ENCODE results near the gene SLC6A19. TPM values are rescaled to one million over a fixed set of nuclear protein-coding genes. Genes with fewer than 3 reads are reported as not detected.

Gene SLC6A19
- total and polyA plus RNA-seq, 2 experiments from 2014 or later: 5.2 to 5.8 TPM

DNA sequence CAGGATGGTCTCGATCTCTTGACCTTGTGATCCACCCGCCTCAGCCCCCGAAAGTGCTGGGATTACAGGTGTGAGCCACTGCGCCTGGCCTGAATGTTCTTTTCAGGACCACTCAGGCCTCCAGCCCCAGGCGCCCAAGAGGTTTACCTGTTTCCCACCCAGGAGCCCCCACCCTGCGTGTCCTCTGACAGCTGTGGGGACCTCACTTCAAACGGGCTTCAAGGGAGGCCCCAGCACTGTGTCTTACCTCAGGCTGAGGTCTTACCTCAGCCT is 19.1 kb upstream of the SLC6A19 start:
- H2AFZ ChIP-seq: no peak overlapping the region
- H3K4me3 ChIP-seq: no peak overlapping the region
- WGBS (ENCODE audit: low lambda C conversion rate, missing lambda C conversion rate): 73% methylated on average over 7 of the region's 7 CpGs
- H4K20me1 ChIP-seq (ENCODE audit: insufficient read depth, poor library complexity, severe bottlenecking): no peaks in the 10 kb centered on the region
- peaks cover 50% of the 10 kb centered on the region for H3K4me1 ChIP-seq (ENCODE audit: insufficient read depth)
- no peaks in the 10 kb centered on the region for H3K9me3 ChIP-seq (ENCODE audit: low read depth)
- no peaks in the 10 kb centered on the region for H3K9me2 ChIP-seq (replicated peaks; ENCODE audit: insufficient read depth)
- peak overlapping the region; percentile 66 for H3K4me2 ChIP-seq
- no peaks in the 10 kb centered on the region for H3K27me3 ChIP-seq
- peak overlapping the region; percentile 96 for H3K27ac ChIP-seq
- no peak for TF ChIP-seq EZH2phosphoT487 (IDR thresholded peaks at IDR 0.05; ENCODE audit: low read depth, severe bottlenecking, unreplicated experiment)
- TF ChIP-seq EZH2 (IDR thresholded peaks at IDR 0.05; ENCODE audit: borderline replicate concordance): no peak
- TF ChIP-seq, protein P1, sequence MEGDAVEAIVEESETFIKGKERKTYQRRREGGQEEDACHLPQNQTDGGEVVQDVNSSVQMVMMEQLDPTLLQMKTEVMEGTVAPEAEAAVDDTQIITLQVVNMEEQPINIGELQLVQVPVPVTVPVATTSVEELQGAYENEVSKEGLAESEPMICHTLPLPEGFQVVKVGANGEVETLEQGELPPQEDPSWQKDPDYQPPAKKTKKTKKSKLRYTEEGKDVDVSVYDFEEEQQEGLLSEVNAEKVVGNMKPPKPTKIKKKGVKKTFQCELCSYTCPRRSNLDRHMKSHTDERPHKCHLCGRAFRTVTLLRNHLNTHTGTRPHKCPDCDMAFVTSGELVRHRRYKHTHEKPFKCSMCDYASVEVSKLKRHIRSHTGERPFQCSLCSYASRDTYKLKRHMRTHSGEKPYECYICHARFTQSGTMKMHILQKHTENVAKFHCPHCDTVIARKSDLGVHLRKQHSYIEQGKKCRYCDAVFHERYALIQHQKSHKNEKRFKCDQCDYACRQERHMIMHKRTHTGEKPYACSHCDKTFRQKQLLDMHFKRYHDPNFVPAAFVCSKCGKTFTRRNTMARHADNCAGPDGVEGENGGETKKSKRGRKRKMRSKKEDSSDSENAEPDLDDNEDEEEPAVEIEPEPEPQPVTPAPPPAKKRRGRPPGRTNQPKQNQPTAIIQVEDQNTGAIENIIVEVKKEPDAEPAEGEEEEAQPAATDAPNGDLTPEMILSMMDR (IDR thresholded peaks at IDR 0.05; ENCODE audit: poor library complexity): no peak
- no peak for DNase-seq (ENCODE audit: low spot score)
- no peaks in the 10 kb centered on the region for H3K79me2 ChIP-seq
- no peaks in the 10 kb centered on the region for H3K36me3 ChIP-seq (replicated peaks; ENCODE audit: insufficient read depth, low read depth)

DNA sequence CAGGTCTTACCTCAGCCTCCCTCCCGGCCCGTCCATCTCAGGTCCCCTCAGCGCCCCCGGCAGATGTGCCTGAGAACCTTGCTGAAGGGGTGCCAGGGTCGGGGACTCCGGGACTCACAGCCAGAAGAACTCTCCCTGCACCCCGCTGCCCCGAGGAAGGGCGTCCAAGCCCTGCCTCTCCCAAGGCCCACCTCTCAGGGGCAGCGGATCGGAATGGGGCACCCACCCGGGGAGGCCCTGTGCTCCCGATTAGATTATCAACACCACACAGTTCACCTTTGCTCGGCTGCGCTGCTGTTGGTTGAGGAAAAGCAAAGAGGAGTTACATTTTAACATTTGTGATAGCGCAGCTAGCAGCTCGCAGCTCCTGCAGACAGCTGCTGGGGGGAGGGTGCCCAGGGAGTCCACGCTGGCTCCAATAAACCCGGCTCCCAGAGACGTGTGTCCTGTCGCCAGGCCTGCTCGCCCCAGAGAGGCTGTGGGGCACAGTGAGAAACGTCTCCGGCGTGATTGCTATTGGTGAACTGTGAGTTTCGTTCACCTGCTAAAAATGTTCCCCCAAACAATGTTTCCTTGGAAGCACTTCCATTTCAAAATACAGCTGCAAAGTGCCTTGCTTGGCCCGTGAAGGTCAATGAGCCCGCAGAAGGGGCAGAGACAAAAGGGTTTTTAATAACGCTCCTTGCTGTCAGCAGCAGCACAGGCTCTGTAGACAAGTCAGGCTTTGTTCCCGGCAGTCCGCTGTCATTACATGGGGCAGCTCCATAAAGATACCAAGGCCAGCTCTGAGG is 18.6 kb upstream of the SLC6A19 start:
- peak; percentile 83 for DNase-seq (ENCODE audit: low spot score)
- WGBS (ENCODE audit: low lambda C conversion rate, missing lambda C conversion rate): 45% methylated on average over 31 of the region's 31 CpGs
- H3K4me2 ChIP-seq: peak overlapping the region; percentile 66

DNA sequence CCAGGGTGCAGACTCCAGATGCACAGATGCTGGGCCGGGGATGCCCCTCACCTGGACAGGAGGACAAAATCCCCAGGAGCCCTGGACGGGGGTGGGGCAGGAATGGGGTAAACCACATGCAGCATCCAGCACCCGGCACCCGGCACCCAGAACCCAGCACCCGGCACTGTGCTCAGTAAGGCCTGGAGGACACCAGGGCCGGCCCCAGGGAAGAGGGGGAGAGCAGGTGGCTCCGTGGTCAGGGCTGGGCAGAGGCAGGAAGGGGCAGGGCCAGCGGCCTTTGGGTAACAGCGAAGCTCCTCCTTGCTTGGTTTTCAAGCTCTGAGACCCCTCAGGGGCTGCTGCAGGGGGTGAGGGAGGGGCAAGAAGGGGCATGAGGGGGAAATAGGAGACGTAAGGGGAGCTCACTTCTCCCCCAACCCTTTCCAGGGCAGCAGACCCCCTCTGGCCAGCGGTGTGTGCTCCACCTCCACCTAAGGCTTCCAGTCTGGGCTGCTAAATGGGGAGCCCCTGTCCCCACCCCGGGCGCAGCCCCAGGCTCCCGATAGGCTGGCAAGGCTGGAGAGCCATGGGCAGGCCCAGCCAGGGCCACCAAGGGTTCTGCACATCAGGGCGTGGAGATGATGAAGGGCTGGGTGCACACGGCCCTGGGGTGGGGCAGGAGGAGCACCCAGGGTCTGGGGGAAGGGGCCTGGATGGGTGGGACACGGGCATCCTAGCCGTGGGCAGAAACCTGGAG is 17.8 kb upstream of the SLC6A19 start:
- no peak for DNase-seq (ENCODE audit: low spot score)
- H3K79me2 ChIP-seq: no peaks in the 10 kb centered on the region
- H3K4me3 ChIP-seq: no peak overlapping the region
- H3K36me3 ChIP-seq (replicated peaks; ENCODE audit: insufficient read depth, low read depth): no peaks in the 10 kb centered on the region
- no peaks in the 10 kb centered on the region for H3K9me3 ChIP-seq (ENCODE audit: low read depth)
- TF ChIP-seq, protein P1 (IDR thresholded peaks at IDR 0.05; ENCODE audit: poor library complexity): no peak
- no peaks in the 10 kb centered on the region for H4K20me1 ChIP-seq (ENCODE audit: insufficient read depth, poor library complexity, severe bottlenecking)
- H3K27me3 ChIP-seq: no peaks in the 10 kb centered on the region
- H3K4me2 ChIP-seq: peak overlapping the region; percentile 66
- 72% methylated on average over 15 of the region's 18 CpGs for WGBS (ENCODE audit: low lambda C conversion rate, missing lambda C conversion rate)
- H3K4me1 ChIP-seq (ENCODE audit: insufficient read depth): peaks cover 50% of the 10 kb centered on the region
- H3K27ac ChIP-seq: peak overlapping the region; percentile 96
- H2AFZ ChIP-seq: no peak overlapping the region
- no peaks in the 10 kb centered on the region for H3K9me2 ChIP-seq (replicated peaks; ENCODE audit: insufficient read depth)

More for the DNA sequence above, 18.6 kb upstream of the SLC6A19 start:
- no peaks in the 10 kb centered on the region for H4K20me1 ChIP-seq (ENCODE audit: insufficient read depth, poor library complexity, severe bottlenecking)
- H3K4me3 ChIP-seq: no peak overlapping the region
- peak overlapping the region; percentile 96 for H3K27ac ChIP-seq
- no peaks in the 10 kb centered on the region for H3K36me3 ChIP-seq (replicated peaks; ENCODE audit: insufficient read depth, low read depth)
- no peaks in the 10 kb centered on the region for H3K9me3 ChIP-seq (ENCODE audit: low read depth)
- no peaks in the 10 kb centered on the region for H3K9me2 ChIP-seq (replicated peaks; ENCODE audit: insufficient read depth)
- no peak for TF ChIP-seq EZH2phosphoT487 (IDR thresholded peaks at IDR 0.05; ENCODE audit: low read depth, severe bottlenecking, unreplicated experiment)
- TF ChIP-seq EZH2 (IDR thresholded peaks at IDR 0.05; ENCODE audit: borderline replicate concordance): no peak
- TF ChIP-seq, protein P1 (IDR thresholded peaks at IDR 0.05; ENCODE audit: poor library complexity): no peak
- no peaks in the 10 kb centered on the region for H3K27me3 ChIP-seq
- H3K79me2 ChIP-seq: no peaks in the 10 kb centered on the region
- peaks cover 50% of the 10 kb centered on the region for H3K4me1 ChIP-seq (ENCODE audit: insufficient read depth)
- H2AFZ ChIP-seq: no peak overlapping the region
